Activated B cell treated with CpG ODN at 0.5 μM for 24 hours (primary cell): Measurements from ENCODE around the gene COBL. TPM values are rescaled to one million over a fixed set of nuclear protein-coding genes. Genes with fewer than 3 reads are reported as not detected.

Experiments
- ATAC-seq: fragments of 200-7000 bp; cut with Tn5 transposase; one replicate; pipeline ENCODE4 v1.10.0; 2021; ENCODE audit warnings: low read depth, mild to moderate bottlenecking, moderate library complexity
- CTCF ChIA-PET: fragments of 350-600 bp; sonication (Branson Sonifier 250); formaldehyde crosslinking; loops from one replicate; lab custom pipeline; 2021; ENCODE audit warnings: antibody characterized with exemption; lab: Charles Lee
- POLR2A ChIA-PET: fragments of 350-600 bp; sonication (Branson Sonifier 250); formaldehyde crosslinking; loops from one replicate; lab custom pipeline; 2021; ENCODE audit warnings: antibody characterized with exemption; lab: Charles Lee
- DNase-seq: peaks from one replicate; pipeline ENCODE4 v3.0.0; 2022
- H3K27ac Mint-ChIP-seq: one replicate; pipeline ENCODE4 v1.8.0; 2020; ENCODE audit warnings: mixed read lengths
- H3K27me3 Mint-ChIP-seq: one replicate; pipeline ENCODE4 v1.8.0; 2021; ENCODE audit warnings: mixed read lengths
- H3K36me3 Mint-ChIP-seq: one replicate; pipeline ENCODE4 v1.8.0; 2021; ENCODE audit warnings: low read depth, mixed read lengths
- H3K4me1 Mint-ChIP-seq: one replicate; pipeline ENCODE4 v1.8.0; 2021; ENCODE audit warnings: mixed read lengths
- H3K4me3 Mint-ChIP-seq: one replicate; pipeline ENCODE4 v1.8.0; 2020; ENCODE audit warnings: mild to moderate bottlenecking, mixed read lengths
- H3K9me3 Mint-ChIP-seq: one replicate; pipeline ENCODE4 v1.8.0; 2020; ENCODE audit warnings: mixed read lengths
- intact Hi-C: fragments of 100-400 bp; cut with micrococcal nuclease; formaldehyde crosslinking; loops from one replicate; pipeline ENCODE4 v1.15.1; 2024
- total RNA-seq: library from RNA; stranded (reverse); gene quantifications from 2 replicates; pipeline ENCODE4 v1.2.3, GENCODE V29; 2022
- TF ChIP-seq, protein P1 (sequence below): fragments of 200-600 bp; IDR thresholded peaks from one replicate; pipeline ENCODE4 v1.8.0; 2022; ENCODE audit warnings: antibody characterized with exemption, mild to moderate bottlenecking

Gene COBL
- total RNA-seq, 1 donor from 2014 or later = not detected

DNA sequence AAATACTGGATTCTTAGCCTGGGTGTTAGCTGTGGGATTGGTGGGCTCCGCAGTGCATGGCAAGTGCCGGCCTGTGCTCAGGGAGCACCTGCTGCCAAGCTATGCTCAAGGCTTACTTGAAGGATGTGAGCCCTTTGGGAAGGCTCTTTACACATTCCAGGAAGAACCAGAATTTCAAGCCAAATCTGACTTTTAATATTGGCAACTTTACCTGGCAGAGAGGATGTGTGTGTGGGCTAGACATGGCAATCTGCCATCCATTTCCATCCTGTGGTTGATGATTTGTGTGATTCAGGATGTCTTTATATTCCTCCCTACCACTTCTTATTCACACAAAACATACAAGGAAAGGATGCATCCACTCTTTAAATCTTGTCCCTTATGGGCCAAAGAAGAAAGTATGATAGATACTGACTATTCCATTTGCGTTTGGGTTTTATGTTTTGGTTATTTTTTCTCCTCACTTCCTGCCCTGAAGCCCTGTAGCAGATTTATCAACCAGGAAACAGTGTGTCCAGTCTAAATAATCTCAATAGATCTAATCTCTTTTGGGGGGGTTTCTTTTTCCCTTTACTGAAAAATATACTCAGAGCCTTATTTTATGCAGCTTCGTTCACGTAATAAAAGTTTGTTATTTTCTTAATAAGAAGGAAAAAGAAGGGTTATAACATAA is 247.1 kb downstream of the COBL start:
- ChIA-PET CTCF (interaction anchor here (1.0 kb wide), 1 partner anchor 14 kb away, joined by 3 read pairs; no protein-coding TSS in a partner anchor), POLR2A (no interaction called here)
- TF ChIP-seq, protein P1, sequence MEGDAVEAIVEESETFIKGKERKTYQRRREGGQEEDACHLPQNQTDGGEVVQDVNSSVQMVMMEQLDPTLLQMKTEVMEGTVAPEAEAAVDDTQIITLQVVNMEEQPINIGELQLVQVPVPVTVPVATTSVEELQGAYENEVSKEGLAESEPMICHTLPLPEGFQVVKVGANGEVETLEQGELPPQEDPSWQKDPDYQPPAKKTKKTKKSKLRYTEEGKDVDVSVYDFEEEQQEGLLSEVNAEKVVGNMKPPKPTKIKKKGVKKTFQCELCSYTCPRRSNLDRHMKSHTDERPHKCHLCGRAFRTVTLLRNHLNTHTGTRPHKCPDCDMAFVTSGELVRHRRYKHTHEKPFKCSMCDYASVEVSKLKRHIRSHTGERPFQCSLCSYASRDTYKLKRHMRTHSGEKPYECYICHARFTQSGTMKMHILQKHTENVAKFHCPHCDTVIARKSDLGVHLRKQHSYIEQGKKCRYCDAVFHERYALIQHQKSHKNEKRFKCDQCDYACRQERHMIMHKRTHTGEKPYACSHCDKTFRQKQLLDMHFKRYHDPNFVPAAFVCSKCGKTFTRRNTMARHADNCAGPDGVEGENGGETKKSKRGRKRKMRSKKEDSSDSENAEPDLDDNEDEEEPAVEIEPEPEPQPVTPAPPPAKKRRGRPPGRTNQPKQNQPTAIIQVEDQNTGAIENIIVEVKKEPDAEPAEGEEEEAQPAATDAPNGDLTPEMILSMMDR = no peak
- Mint-ChIP-seq H3K9me3 (no peaks in the 10 kb centered on the region), H3K27me3 (no peaks in the 10 kb centered on the region), H3K4me1 (no peaks in the 10 kb centered on the region), H3K27ac (no peak overlapping the region), H3K36me3 (no peaks in the 10 kb centered on the region), H3K4me3 (no peak overlapping the region)
- DNase-seq (no peak), ATAC-seq (no peak)
- intact Hi-C loops = loop anchor here (10.0 kb wide), 1 partner anchor 865 kb away; no protein-coding TSS in a partner anchor

DNA sequence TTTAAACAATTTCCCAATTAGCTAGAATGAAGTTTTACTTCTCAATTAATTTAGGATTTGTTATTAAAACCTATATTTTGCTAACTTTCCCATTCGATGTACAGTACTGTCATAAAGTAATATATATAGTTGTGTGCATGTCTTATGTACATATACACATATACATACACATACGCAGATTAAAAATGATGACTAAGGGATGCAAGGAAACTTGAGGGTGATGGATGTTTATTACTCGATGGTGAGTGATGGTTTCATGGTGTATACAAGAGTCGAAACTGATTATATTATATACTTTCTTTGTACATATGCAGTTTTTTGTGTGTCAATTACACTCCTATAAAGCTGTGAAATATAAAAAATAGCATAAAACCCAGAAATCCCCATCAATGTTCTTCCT is 248.2 kb downstream of the COBL start:
- H3K27me3 Mint-ChIP-seq = no peaks in the 10 kb centered on the region
- TF ChIP-seq, protein P1 = no peak
- H3K4me1 Mint-ChIP-seq = no peaks in the 10 kb centered on the region
- no peaks in the 10 kb centered on the region for H3K36me3 Mint-ChIP-seq
- CTCF ChIA-PET = interaction anchor here (1.0 to 2.2 kb wide), 6 partner anchors 13 to 976 kb away, joined by 3 to 15 read pairs (median 3); no protein-coding TSS in a partner anchor
- POLR2A ChIA-PET = no interaction called here
- H3K27ac Mint-ChIP-seq = no peak overlapping the region
- intact Hi-C loops = loop anchor here (10.0 kb wide), 1 partner anchor 864 kb away; no protein-coding TSS in a partner anchor
- no peak overlapping the region for H3K4me3 Mint-ChIP-seq
- no peak for ATAC-seq
- no peak for DNase-seq
- no peaks in the 10 kb centered on the region for H3K9me3 Mint-ChIP-seq

DNA sequence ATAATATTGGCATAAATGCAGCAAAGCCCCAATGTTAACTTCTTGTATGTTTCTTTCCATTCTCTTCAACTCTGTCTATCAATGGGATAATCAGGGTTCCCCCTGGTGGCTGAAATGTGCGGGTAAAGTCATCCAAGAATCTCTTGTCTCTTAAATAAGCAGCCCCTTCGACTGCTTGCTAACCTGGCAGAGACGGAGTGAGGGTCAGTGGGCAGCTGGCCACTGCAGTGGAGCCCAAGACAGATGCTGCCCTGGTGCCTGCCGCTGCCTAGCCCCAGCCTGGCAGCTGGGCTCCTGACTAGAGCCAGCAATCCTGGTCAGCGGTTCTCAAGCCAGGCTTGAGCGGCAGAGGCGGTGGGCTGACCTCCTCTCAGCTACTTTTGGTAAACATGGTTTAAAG is 248.9 kb downstream of the COBL start:
- no peak overlapping the region for H3K27ac Mint-ChIP-seq
- H3K36me3 Mint-ChIP-seq = no peaks in the 10 kb centered on the region
- ATAC-seq = no peak
- H3K4me3 Mint-ChIP-seq = no peak overlapping the region
- H3K9me3 Mint-ChIP-seq = no peaks in the 10 kb centered on the region
- CTCF ChIA-PET = interaction anchor here (0.8 to 2.2 kb wide), 6 partner anchors 15 to 976 kb away, joined by 3 to 15 read pairs (median 3); no protein-coding TSS in a partner anchor
- intact Hi-C loops = loop anchor here (1.0 to 10.0 kb wide), 3 partner anchors 599 to 975 kb away; no protein-coding TSS in a partner anchor
- H3K4me1 Mint-ChIP-seq = no peaks in the 10 kb centered on the region
- no peaks in the 10 kb centered on the region for H3K27me3 Mint-ChIP-seq
- TF ChIP-seq, protein P1 = no peak
- POLR2A ChIA-PET = no interaction called here
- DNase-seq = no peak

DNA sequence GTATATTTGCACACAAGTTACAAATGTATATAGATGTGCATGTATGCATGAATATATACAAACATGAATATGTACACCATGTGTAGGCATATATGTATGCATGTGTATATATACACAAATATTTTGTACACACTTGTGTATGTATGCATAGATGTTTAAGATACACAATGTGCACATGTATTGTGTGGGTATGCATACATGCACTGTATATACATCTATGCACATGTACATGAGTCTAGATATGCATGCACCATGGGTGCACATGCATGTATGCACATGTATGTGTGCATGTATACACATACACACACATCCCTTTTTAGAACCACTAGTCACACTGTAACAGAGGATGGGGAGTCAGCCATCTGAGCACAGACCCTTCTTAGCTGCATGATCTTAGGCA is 249.4 kb downstream of the COBL start:
- DNase-seq = no peak
- intact Hi-C loops = loop anchor here (1.0 to 10.0 kb wide), 3 partner anchors 598 to 975 kb away; no protein-coding TSS in a partner anchor
- H3K27me3 Mint-ChIP-seq = no peaks in the 10 kb centered on the region
- CTCF ChIA-PET = interaction anchor here (0.8 to 2.2 kb wide), 4 partner anchors 15 to 975 kb away, joined by 3 to 15 read pairs (median 4); no protein-coding TSS in a partner anchor
- TF ChIP-seq, protein P1 = no peak
- ATAC-seq = no peak
- POLR2A ChIA-PET = no interaction called here
- H3K4me3 Mint-ChIP-seq = no peak overlapping the region
- H3K36me3 Mint-ChIP-seq = no peaks in the 10 kb centered on the region
- H3K9me3 Mint-ChIP-seq = no peaks in the 10 kb centered on the region
- no peak overlapping the region for H3K27ac Mint-ChIP-seq
- no peaks in the 10 kb centered on the region for H3K4me1 Mint-ChIP-seq

DNA sequence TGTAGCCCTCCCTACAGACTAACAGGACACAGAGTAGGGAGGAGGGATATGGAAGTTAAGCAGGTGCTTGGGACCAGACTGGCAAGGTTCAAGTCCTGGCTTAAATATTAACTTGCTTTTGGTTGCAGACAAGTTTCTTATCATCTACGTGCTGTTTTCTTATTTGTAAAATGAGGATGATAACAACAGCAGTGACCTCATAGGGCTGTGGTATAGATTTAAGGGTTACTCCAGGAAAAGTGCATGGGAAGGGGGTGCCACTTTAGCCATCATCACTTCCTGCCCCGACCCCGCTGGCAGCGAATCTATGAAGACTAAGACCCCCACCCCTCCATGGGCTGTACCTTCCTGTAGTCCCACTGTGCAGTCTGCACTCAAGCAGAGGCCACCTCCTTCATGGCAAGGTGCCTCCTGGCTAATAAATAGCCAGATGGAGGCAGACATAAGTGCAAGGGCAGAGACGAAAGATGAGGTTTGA is 250.2 kb downstream of the COBL start:
- TF ChIP-seq, protein P1 = no peak
- ChIA-PET CTCF (no interaction called here), POLR2A (no interaction called here)
- Mint-ChIP-seq H3K27me3 (no peaks in the 10 kb centered on the region), H3K27ac (no peak overlapping the region), H3K36me3 (no peaks in the 10 kb centered on the region), H3K4me3 (no peak overlapping the region), H3K9me3 (no peaks in the 10 kb centered on the region), H3K4me1 (no peaks in the 10 kb centered on the region)
- intact Hi-C loops = loop anchor here (2.0 to 10.0 kb wide), 2 partner anchors 598 to 862 kb away; no protein-coding TSS in a partner anchor
- ATAC-seq (no peak), DNase-seq (no peak)
